ENCODE measurements around the gene TNKS1BP1. TPM values are rescaled to one million over a fixed set of nuclear protein-coding genes. Genes with fewer than 3 reads are reported as not detected.

TNKS1BP1 gene
- polyA plus RNA-seq, 1 experiment: 73.7 TPM

- peaks cover 6% of the 10 kb centered on the region for H3K27me3 ChIP-seq (ENCODE audit: control insufficient read depth, insufficient read depth, low read length)
- ChIA-PET CTCF (interaction anchor here (2.7 to 5.1 kb wide), 3 partner anchors 9 to 168 kb away, joined by 7 to 32 read pairs (median 30); no protein-coding TSS in a partner anchor), POLR2A (no interaction called here)
- H3K4me3 ChIP-seq (ENCODE audit: low read depth, low read length): no peak overlapping the region
- TF ChIP-seq, protein P1, sequence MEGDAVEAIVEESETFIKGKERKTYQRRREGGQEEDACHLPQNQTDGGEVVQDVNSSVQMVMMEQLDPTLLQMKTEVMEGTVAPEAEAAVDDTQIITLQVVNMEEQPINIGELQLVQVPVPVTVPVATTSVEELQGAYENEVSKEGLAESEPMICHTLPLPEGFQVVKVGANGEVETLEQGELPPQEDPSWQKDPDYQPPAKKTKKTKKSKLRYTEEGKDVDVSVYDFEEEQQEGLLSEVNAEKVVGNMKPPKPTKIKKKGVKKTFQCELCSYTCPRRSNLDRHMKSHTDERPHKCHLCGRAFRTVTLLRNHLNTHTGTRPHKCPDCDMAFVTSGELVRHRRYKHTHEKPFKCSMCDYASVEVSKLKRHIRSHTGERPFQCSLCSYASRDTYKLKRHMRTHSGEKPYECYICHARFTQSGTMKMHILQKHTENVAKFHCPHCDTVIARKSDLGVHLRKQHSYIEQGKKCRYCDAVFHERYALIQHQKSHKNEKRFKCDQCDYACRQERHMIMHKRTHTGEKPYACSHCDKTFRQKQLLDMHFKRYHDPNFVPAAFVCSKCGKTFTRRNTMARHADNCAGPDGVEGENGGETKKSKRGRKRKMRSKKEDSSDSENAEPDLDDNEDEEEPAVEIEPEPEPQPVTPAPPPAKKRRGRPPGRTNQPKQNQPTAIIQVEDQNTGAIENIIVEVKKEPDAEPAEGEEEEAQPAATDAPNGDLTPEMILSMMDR (IDR thresholded peaks at IDR 0.05; ENCODE audit: insufficient read depth, low read depth, low read length): no peak
- DNase-seq (ENCODE audit: low read depth): no peak
- H3K36me3 ChIP-seq (ENCODE audit: control insufficient read depth, insufficient read depth, low read length): no peaks in the 10 kb centered on the region
Measured at GRCh38 chr11:57358991-57359390, 34.2 kb upstream of the TNKS1BP1 start.

DNA sequence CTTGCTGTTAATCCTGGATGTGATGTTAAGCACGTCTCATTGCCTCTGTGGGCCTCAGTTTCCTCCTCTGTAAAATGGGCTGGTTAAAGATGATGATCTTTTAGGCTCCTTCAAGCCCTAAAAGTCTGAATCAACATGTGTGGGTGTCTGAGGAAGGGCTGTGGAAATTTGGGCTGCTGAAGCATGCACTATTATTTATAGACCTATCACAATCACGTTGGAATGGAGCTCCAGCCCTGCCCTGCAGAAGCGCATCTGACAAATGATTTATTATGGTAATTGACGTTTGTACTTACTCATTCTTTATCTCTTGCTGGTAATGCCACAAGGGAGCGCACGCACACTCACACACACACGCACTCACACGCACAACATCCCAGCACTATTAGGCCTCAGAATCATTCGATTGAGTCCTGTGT, 33.8 kb upstream of the TNKS1BP1 start:
- CTCF ChIA-PET: interaction anchor here (4.6 to 5.1 kb wide), 2 partner anchors 8 to 11 kb away, joined by 30 to 32 read pairs; no protein-coding TSS in a partner anchor
- POLR2A ChIA-PET: no interaction called here
- DNase-seq (ENCODE audit: low read depth): no peak
- Histone ChIP-seq H3K36me3 (ENCODE audit: control insufficient read depth, insufficient read depth, low read length) (no peaks in the 10 kb centered on the region), H3K27me3 (ENCODE audit: control insufficient read depth, insufficient read depth, low read length) (peaks cover 6% of the 10 kb centered on the region), H3K4me3 (ENCODE audit: low read depth, low read length) (no peak overlapping the region)
- TF ChIP-seq, protein P1 (IDR thresholded peaks at IDR 0.05; ENCODE audit: insufficient read depth, low read depth, low read length): no peak

- TF ChIP-seq, protein P1 (IDR thresholded peaks at IDR 0.05; ENCODE audit: insufficient read depth, low read depth, low read length): no peak
- Histone ChIP-seq H3K27me3 (ENCODE audit: control insufficient read depth, insufficient read depth, low read length) (peaks cover 5% of the 10 kb centered on the region), H3K4me3 (ENCODE audit: low read depth, low read length) (no peak overlapping the region), H3K36me3 (ENCODE audit: control insufficient read depth, insufficient read depth, low read length) (no peaks in the 10 kb centered on the region)
- ChIA-PET CTCF (interaction anchor here (0.8 to 5.1 kb wide), 2 partner anchors 11 to 100 kb away, joined by 4 to 30 read pairs; no protein-coding TSS in a partner anchor), POLR2A (no interaction called here)
- no peak for DNase-seq (ENCODE audit: low read depth)
Measured at GRCh38 chr11:57357856-57358255, 33.1 kb upstream of the TNKS1BP1 start.

GRCh38 chr11:57357310-57357709, 32.6 kb upstream of the TNKS1BP1 start:
- Histone ChIP-seq H3K4me3 (ENCODE audit: low read depth, low read length) (no peak overlapping the region), H3K27me3 (ENCODE audit: control insufficient read depth, insufficient read depth, low read length) (peaks cover 5% of the 10 kb centered on the region), H3K36me3 (ENCODE audit: control insufficient read depth, insufficient read depth, low read length) (no peaks in the 10 kb centered on the region)
- CTCF ChIA-PET: interaction anchor here (0.8 to 5.1 kb wide), 2 partner anchors 10 to 101 kb away, joined by 4 to 30 read pairs; no protein-coding TSS in a partner anchor
- TF ChIP-seq, protein P1 (IDR thresholded peaks at IDR 0.05; ENCODE audit: insufficient read depth, low read depth, low read length): no peak
- POLR2A ChIA-PET: no interaction called here
- no peak for DNase-seq (ENCODE audit: low read depth)

- CTCF ChIA-PET: interaction anchor here (0.8 kb wide), 1 partner anchor 102 kb away, joined by 4 read pairs; no protein-coding TSS in a partner anchor
Measured at GRCh38 chr11:57356268-57356667, 31.5 kb upstream of the TNKS1BP1 start.

More at GRCh38 chr11:57356268-57356667, 31.5 kb upstream of the TNKS1BP1 start:
- Histone ChIP-seq H3K4me3 (ENCODE audit: low read depth, low read length) (no peak overlapping the region), H3K36me3 (ENCODE audit: control insufficient read depth, insufficient read depth, low read length) (no peaks in the 10 kb centered on the region), H3K27me3 (ENCODE audit: control insufficient read depth, insufficient read depth, low read length) (peaks cover 2% of the 10 kb centered on the region)
- TF ChIP-seq, protein P1 (IDR thresholded peaks at IDR 0.05; ENCODE audit: insufficient read depth, low read depth, low read length): no peak
- DNase-seq (ENCODE audit: low read depth): no peak
- POLR2A ChIA-PET: no interaction called here
